Activated effector memory CD4-positive, alpha-beta T cell treated with anti-CD3 and anti-CD28 coated beads, Interleukin-2, amount 50 U/mL, for 16 hours (primary cell): ENCODE results near the gene STK26.
"Not testable (repeated sequence)": the region's sequence is repeated elsewhere in the genome, so short reads cannot be mapped to it uniquely, and the experiment has no call there.

Experiments
- DNase-seq: peaks from one replicate; pipeline ENCODE4 v3.0.0-alpha.2; 2020

The STK26 gene

DNA sequence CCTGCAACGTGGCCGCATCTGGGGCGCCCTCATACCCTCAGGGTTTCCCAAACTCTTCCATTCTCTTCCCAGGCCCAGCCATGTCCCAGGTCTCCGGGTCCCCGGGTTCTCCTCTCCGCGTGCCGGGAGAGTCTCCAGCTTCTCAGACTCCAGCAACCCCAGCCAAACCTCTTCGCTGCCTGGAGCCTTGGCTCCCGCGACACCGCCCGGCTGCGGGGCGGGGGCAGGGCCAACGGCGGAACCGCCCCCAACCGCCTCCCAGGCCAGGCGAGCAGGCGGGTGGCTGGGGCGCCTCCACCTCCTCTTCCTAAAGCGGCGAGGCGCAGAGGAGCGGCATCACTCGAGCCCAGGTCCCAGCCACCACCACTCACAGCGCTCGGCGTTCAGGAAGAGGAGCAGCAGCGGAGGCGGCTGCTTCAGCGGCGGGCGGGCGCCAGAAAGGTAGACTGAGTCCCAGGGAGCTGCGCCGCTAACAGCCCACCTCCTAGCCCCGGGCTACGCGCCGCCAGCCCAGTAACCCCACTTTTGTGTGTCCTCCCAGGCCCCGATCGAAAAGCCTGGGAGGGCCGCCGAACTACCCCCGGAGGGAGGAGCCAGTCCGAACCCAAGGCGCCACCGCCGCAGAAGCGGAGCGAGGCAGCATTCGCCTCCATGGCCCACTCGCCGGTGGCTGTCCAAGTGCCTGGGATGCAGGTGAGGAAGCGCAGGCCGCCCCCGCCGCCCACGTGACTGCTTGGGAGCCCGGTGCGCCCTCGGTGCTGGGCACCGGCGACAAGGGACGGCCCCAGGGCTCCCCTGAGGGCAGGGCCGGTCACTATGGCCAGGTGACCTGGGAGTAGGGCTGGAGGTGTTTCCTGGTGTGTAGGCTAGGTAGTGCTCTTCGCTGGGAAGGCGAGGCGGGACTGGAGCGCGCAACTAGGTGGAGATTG is at the start of gene STK26:
Gene STK26, plus strand, starts transcription at position 336 of the 929 bp plus-strand sequence. Its CDS starts 316 bp downstream, at position 652.
- peak; percentile 91 for DNase-seq

DNA sequence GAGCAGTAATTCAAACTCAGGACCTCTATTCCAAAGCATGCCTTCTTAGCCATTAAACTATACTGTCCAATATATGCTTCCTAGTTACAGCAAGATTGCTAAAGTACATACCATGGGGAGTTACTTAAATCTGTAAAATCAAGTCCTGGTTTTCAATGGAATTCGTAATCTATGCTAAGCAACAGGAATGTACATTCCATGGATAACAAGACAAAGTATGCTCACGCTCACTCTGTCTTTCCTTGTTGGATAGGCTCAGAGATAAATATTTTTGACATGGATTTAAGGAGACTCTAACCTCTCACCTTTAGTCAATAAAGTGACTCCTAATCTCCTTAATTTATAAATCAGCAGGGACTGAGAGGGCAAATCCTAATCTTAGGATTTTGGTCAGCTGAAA is 47.3 kb upstream of the STK26 start:
- no peak for DNase-seq

DNA sequence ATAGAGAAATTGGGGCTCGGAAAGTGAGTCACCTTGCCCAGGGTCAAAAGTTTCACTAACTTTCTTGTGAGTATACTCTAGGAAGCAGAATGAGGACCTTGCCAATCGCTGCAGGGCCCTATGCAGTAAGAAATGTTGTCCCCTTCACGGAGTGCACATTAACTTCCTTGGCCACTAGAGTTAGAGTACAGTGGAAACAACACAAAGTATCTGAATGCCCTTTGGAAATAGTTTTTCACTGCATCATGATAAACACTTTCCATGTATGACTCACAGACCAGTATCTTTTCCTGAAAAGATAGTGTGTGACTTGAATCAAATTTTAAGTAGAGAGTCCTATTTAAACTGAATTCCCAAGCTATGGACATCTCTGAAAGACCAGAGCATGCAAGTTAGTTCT is 45.5 kb upstream of the STK26 start:
- no peak for DNase-seq

DNA sequence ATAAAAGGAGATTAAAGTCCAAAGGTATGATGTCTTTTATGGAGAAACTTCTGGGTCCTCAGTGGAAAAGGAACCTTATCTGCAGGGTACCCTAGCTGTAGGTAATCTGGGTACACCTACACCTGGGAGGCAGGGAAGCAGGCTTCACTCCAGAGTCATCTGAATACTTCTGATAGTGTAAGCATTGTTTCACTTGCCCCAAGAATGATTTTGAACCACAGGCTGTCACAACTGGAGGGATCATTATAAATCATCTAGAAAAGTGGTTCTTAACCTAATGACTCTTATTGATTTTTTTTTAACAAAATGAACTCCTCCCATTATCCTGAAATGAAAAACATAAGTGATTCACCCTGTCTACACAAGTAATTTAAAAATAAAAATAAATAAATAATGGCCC is 44.0 kb upstream of the STK26 start:
- DNase-seq, result no peak

DNA sequence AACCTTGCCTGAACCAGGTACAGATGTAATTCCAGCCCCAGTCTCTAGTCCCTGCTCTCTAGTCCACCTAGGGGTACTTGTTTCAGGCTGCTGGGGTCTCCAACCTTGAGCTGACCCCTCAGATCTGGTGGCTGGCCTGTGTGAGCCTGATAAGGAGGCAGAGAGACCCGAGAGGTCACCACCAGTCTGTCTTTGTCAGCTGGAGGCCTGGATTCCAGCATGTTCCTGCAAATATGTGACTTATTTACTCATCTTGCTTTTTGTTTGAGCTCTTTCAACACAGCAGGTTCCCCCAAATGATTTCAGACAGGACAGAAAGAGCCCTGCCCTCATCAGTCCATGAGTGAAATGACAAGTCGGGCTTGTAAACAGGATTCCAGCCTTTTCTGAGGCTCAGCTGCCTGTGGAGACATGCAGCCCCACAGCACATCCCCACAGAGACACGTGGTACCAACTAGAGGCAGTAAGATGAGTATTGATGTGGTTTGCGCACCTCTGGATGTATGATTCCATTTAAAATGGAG is 37.5 kb upstream of the STK26 start:
- DNase-seq, result no peak

DNA sequence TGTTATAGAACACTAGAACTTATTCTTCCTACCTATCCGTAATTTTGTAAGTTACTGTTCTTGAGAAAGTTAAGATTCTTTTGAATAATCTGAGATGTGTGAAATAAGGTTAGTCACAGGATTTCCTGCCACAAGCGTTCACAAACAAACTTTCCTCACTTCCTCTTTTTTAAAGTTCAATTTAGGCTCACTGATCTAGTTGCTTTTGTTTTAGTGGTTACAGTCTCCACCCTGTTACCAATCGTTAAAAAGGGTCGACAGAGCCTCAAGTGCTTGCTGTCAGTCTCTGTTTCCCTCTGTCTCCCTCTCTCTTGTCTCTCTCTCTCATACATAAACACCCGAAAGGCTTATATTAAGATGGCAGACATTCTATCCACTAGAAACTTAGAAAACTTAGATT is 35.9 kb upstream of the STK26 start:
- DNase-seq, result no peak

DNA sequence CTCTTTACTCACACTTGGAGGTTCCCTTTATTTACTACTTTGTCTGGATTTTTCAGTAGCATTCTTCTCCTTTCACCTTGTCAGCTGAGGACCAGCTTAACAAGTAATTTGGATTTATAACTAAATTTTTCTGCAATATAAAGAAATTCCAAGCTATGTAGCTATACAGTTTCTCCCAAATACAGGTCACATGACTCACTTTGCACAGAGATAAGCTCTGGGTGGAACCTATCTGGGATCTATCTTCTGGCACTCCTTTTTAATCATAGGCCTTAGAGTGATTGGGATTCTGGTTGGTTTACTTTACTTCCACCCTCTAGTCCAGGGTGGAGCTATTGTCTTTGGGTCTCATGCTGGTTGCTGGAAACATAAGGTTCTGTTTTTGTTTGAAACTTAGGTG is 34.9 kb upstream of the STK26 start:
- DNase-seq, result no peak

DNA sequence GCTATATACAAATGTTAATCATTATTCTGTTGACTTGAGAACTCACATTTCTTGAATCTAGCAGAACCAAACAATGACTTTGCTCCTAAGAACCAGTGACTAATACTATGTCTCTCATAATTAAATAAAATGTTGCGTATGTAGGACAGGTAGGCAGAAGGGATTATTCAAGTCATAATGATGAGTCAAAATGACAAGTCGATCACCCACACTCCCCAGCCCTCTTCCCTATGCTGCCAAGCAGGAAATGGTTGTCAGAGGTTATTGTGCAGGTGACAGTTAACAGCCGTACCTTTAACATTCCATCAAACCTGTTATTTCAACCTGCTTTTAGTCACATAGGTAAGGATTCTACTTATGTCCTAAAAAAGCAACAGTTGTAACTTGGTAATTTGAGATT is 22.0 kb upstream of the STK26 start:
- peak; percentile 68 for DNase-seq

DNA sequence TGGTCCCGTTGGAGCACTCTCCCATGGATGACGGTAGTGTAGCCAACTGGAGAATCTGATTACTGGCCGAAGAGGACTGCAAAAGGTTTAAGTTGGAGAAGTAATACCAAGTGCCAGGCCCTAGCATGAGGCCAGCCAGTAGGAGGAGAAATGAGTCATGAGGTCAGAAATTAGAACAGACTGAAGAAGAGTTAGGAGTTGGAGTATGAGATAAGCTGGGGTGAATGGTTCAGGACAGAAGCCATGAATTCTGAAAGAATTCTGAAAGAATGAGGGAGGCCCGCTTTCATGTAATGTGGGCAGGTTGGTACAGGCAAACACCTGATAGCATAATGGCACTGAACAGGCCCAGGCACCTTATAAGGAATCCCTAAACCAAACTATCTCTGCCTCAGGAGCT is 18.4 kb upstream of the STK26 start:
- DNase-seq, result no peak

DNA sequence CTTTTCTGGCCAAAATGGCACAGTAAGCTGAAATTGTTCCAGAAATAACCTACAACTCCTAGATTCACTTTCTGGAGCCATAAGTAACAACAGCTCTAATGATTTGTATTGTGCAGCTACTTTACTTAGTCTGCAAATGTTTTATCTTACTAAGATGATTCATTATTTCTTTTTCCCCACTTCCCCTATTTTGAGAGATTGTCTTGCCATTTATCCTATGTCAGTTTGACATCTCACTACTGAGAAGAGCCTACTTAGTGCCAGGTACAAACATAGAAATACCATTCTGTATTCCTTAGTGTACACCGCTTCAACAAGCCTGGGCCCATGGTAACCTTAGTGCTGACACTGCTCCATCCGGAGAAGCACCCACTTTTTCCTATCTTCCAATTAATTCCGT is 13.8 kb upstream of the STK26 start:
- no peak for DNase-seq

DNA sequence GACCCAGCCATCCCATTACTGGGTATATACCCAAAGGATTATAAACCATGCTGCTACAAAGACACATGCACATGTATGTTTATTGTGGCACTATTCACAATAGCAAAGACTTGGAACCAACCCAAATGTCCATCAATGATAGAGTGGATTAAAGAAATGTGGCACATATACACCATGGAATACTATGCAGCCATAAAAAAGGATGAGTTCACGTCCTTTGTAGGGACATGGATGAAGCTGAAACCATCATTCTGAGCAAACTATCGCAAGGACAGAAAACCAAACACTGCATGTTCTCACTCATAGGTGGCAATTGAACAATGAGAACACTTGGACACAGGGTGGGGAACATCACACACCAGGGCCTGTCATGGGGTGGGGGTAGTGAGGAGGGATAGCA is 12.9 kb upstream of the STK26 start:
- not testable (repeated sequence) for DNase-seq

DNA sequence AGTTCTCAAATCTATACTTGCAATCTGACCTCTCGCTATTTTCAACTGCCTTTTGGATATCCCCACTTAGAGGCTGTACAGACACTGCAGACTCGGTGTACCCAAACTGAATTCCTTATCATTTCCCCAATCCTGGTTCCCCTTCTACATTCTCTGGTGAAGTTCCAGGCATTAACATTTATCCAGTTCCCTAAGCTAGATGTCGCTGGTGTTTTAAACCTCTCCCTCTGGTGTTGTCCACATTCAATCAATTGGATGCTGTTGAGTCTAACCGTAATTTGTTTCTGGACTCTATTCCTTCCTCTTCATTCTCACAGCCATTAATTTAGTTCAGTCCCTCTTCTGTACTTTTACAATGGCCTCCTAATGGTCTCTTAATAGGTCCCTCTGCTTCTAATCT is 7.2 kb upstream of the STK26 start:
- DNase-seq, result no peak

DNA sequence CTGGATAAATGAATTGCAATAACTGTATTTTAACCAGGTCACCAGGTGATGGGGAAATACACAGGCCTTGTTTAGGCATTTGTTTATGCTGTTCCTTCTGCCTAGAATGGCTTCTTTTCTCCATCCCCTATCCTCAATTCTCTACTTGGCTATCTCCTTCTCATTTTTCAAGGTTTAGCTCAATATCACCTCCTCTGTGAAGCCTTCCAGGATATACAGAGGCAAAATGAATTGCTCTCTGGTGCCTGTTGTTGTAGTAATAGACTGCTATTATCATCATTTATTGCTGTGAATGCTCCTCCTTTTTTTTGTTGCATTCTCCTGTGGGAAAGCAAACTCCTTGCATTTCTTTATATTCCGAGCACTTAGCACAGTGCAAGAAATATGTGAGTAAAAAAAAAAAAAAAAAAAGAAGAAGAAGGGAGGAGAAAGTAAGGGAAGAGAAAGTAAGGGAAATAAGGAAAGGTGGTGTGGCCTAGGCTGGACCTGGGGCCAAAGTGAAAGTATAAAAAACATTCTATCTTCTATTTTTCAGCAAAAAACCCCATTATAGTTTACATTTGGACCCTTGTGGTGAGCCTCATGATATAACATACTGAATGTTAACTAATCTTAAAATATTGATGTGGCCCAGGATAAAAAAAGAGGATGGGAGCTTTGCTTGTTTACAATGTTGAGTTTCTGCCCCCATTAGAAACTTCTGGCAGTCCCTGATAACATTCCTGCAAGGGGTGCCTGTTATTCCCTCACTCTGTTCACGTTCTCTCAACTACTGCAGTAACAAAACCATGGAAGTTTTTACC is 6.3 kb upstream of the STK26 start:
- no peak for DNase-seq

DNA sequence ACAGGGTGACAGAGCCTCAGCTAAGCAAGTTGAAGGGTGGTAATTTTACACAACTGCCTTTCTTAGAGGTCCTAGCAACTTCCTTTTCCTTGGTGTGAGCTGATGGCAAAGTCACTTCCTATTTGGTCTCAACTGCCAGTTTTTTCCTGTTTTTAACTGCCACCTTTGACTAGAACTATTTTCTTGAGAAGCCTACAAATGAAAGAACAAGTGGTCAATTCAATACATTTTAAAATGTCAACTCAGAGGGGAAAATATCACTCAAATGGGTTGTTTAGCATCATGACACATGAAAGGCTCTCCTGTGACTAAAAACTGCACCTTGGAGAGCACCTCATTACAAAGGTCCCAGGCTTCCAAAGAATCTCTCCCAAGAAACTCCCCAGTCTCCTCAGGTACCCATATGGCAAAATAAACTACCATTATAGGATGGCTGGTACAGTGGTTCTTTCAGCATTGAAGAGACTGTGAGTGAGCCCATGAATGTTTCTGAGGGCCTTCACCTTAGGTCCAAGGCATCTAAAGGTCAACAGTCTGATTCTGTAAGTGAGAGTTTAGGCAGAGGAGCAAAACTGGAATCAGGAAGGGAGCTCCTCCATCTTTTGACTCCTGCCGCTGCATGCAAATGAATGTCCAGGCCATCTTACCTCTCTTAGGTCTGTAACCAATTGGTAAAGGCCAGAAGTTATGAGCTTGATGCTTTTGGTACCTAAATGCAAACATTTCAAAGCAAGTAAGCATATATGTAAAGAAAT is 5.5 kb upstream of the STK26 start:
- DNase-seq, result no peak

DNA sequence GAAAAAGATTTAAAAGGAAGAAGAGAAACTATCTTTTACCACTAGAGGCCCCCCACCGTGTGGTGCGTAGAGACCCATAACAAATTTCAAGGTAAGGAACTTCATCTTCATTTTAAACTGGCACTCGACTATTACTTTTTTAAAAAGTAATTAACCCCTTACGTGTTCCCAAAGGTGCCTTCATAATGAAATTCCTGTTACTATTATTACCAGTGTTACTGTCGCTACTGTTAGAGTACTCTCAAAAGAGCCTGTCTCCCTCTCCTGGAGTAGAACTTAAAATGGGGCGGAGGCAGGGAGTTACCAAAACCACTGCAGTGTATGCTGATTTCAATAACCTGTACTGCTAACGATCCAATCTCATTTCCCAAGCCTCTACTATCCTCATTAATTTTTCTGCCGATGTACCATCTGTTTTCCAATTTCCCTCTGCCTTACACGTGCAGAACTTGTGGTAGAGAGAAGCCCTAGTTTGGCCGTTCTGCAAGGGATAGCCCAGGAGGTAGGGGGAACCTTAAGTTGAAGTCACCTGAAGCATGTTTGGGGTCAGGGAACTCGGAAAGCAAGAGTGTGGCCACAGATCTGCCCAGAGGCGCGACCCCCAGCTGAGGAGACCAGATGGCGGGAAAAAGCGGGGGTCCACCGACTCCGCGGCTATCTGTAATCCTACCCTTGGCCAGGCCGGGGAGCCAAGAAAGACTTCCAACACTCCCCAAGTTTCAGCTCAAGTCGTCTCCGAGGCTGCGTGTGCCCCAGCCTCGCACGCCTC is 720 bp upstream of the STK26 start:
- peak; percentile 61 for DNase-seq

DNA sequence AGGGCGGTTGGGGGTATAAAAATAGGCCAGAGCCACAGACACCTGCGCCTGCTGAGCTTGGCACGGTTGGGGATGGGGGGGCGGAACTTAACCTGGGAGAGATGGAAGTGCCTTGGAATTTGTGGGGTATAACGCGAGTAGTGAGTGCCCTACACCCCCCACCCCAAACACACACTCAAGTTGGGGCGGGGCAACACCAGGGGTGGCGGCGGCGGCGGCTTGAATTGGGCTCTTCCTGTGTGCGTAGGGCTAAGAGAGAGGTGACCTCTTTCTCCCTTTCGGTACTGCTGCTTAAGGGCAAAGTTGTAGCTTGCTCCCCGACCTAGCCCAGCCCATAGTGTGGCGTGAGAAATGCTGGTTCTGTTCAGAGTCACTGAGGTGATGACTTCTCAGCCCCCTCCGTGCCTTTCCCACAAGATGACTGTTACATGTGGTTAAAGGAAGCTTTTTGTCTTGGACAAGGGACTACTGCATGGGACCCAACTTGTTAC is 839 bp downstream of the STK26 start:
- peak; percentile 80 for DNase-seq

DNA sequence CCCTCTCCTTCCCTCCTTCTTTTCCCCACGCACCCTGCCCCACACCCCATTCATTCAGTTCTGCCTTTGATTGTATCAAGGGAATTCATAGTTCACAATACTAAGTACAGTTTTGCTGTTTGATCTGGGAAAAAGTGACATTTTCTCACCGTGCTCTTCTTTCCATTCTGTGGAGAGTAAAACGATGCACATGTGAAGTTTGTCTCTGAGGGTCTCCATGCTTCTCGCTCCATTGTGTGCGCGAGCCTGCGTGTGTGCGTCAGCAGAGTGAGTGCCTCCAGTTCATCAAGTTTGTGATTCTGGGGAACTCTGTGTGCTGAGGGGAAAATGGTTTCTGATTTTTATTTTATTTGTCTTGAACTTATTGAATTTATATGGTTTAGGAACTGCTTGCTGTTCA is 1.9 kb downstream of the STK26 start:
- no peak for DNase-seq

DNA sequence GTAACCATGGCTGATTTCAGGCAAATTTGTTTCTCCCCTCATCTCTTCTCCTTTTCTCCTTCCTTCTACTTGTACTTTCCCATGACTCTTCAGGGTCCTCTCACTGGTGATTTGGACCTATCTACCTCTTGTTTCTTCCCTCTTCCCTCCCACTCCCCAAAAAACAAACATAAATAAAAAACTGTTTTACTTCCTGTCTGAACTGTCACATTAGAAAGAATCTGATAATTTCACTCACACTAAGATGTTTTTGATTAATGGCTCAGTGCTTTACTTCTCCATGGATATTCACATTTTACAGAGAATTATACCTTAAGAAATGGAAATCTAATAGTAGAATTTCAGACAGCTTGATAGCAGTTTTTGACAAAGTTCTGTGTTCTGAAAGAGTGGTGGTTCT is 7.2 kb downstream of the STK26 start:
- no peak for DNase-seq

DNA sequence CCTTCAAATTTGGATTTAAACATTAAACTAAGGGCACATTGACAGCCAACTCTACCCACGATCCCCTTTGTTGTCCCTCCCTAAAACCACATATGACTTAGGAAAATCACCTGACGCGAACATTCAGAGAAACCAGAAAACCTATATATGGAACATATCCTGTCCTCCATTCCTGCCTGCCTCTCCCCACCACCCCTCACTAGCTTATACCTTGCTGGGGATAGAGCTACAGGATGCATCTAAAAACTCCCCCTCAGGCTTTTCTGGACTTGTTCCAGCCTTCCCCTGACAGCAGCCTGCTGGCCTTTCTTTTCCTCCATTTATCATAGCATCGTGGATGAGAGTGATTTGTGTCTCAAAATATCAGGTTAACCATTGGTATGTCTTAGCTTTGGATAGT is 8.8 kb downstream of the STK26 start:
- no peak for DNase-seq

DNA sequence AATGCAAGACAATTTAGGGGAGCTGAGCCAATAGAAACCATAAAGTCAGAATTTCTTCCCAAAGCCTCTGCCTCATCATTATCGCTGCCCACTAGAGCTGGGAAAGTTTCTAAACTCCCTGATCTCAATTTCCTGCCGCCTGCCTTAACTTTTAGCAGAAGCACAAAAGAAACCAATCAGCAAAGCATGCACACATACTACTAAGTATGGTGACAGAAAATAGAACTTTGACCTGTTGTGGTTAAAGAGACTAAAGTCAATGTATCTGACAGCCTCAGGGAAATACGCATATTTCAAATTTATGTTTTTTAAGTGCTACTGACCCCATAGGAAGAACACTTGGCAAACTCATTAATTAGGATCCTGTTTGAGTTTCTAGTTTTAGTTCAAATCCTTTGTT is 10.1 kb downstream of the STK26 start:
- DNase-seq, result no peak

DNA sequence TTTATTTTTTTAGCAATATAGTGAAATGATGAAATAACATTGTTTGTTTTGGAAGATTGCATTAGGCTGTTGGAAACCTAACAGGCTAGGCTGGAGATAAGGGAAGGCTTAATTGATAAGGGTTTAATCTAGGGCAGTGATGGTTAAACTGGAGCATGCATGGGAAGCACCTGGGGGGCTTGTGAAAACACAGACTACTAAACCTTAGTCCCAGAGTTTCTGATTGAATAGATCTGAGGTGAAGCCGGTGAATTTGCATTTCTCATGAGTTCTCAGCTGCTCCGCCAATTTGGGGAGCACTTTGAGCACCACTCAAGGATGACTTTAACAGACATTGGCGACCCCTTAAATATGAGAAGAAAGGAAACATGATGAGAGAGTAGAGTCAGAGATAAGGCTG is 11.5 kb downstream of the STK26 start:
- DNase-seq, result no peak

DNA sequence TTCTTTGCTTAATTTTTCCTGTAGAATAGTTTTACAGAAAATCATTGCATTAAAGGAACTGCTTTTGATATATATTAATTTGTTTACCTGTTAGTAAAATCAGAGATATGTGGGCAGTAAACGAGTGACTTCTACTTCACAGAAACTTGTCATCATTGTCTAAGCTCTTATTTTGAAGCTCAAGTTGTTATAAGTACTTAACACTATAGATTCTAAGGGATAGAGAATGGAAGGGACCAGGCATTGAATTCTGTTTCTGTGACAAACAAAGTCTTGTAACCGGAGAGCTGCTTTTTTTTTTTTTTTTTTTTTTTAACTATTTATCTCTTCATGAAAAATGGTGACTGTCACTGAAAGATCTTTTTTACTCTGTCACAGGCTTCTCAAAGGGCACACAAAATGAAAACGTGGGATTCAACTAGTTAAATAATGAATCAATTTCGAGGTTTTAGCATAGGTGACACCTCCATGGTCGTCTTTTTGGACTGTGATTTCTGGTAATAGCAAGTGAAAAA is 14.4 kb downstream of the STK26 start:
- no peak for DNase-seq
